ENCODE data around the gene SLC1A4. TPM values are rescaled to one million over a fixed set of nuclear protein-coding genes. Genes with fewer than 3 reads are reported as not detected.

Gene SLC1A4
- total RNA-seq, result 10 to 100 TPM in 1 of 4 donors, 1 to 10 TPM in 3; 5.9 to 18.7 (median 9.1) TPM

DNA sequence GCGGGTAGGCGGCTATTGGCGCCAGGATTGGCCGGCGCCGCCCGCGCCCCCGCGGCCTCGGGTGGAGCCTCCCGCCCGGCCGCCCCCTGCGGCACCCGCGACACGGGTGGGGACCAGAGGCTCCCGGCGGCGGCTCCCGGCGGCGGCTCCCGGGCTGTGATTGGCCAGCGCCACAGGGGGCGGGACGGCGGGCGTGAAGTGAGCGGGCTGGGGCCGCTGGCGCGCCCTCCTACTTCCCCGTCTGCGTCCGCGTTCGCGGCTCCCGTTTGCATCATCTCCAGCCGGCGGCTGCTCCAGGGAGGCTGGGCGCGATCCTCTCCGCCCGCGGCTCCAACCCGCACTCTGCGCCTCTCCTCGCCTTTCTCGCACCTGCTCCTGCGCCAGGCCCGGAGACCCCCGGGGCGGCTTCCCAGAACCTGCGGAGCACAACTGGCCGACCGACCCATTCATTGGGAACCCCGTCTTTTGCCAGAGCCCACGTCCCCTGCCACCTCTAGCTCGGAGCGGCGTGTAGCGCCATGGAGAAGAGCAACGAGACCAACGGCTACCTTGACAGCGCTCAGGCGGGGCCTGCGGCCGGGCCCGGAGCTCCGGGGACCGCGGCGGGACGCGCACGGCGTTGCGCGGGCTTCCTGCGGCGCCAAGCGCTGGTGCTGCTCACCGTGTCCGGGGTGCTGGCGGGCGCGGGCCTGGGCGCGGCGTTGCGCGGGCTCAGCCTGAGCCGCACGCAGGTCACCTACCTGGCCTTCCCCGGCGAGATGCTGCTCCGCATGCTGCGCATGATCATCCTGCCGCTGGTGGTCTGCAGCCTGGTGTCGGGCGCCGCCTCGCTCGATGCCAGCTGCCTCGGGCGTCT lies at the start of gene SLC1A4:
TSS of gene SLC1A4 (plus strand) at position 274 of the 856 bp plus-strand sequence. CDS start at position 519, 245 bp downstream.
- H3K27me3 ChIP-seq, result no peaks in the 10 kb centered on the region
- peak within 1 kb of the TSS; percentile 94 to 98 (median 96) for H3K27ac ChIP-seq
- peak; percentile 93 for DNase-seq
- H3K9me3 ChIP-seq, result no peaks in the 10 kb centered on the region
- in situ Hi-C loops (cut with MboI; ENCODE audit: low pct_ligation_motif_present in 1 of 4, low pct_unique_long_range_greater_than_20kb in 1 of 4, low sequenced_read_pairs in 3 of 4), result no loop called here
- intact Hi-C loops (cut with DNase I; ENCODE audit: low total_unique reads), result loop anchor here (5.0 kb wide), 1 partner anchor 337 kb away; the partner anchor contains the start of gene SERTAD2
- TF ChIP-seq, protein P1, sequence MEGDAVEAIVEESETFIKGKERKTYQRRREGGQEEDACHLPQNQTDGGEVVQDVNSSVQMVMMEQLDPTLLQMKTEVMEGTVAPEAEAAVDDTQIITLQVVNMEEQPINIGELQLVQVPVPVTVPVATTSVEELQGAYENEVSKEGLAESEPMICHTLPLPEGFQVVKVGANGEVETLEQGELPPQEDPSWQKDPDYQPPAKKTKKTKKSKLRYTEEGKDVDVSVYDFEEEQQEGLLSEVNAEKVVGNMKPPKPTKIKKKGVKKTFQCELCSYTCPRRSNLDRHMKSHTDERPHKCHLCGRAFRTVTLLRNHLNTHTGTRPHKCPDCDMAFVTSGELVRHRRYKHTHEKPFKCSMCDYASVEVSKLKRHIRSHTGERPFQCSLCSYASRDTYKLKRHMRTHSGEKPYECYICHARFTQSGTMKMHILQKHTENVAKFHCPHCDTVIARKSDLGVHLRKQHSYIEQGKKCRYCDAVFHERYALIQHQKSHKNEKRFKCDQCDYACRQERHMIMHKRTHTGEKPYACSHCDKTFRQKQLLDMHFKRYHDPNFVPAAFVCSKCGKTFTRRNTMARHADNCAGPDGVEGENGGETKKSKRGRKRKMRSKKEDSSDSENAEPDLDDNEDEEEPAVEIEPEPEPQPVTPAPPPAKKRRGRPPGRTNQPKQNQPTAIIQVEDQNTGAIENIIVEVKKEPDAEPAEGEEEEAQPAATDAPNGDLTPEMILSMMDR (IDR thresholded peaks at IDR 0.05), result no peak
- TF ChIP-seq POLR2AphosphoS5 (IDR thresholded peaks at IDR 0.05) (peak; percentile 79 to 87 (median 86)), EP300 (IDR thresholded peaks at IDR 0.05; ENCODE audit: low read depth) (no peak), POLR2A (IDR thresholded peaks at IDR 0.05) (peak; percentile 56)
- H3K4me3 ChIP-seq, result peak within 1 kb of the TSS; percentile 77 to 88 (median 82)
- no peaks in the 10 kb centered on the region for H3K36me3 ChIP-seq
- WGBS, 2 donors (ENCODE audit: low coverage in 1 of 2), result 0% methylated on average over 67 of the region's 109 CpGs; no CpG with 5 or more reads in 1 of the 2 donors
- peaks cover 6 to 34% (median 24%) of the 10 kb centered on the region in 4 donors for H3K4me1 ChIP-seq

DNA sequence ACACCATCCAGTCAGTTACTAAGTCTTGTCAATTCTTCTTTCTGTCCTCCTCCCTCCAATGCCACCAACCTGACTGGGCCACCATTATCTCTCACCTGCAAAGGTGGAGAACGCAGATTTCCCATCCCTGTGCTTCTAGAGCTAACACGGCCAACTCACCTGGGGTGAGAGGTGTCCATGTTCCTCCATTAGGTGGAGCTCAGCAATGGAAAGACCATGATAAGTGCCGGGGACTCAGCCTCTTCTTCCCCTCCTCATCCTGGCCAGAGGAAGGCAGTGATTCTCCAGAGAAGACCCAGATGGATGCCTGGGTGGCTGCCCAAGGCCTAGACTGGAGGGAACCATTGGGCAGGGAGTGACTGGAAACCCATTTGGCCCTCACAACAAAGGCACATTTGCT lies 48.1 kb upstream of the SLC1A4 start:
- H3K9me3 ChIP-seq, result no peaks in the 10 kb centered on the region
- in situ Hi-C loops (cut with MboI; ENCODE audit: low pct_ligation_motif_present in 1 of 4, low pct_unique_long_range_greater_than_20kb in 1 of 4, low sequenced_read_pairs in 3 of 4) (no loop called here), intact Hi-C loops (cut with DNase I; ENCODE audit: low total_unique reads) (no loop called here)
- no peak overlapping the region for H3K4me3 ChIP-seq
- no peak for DNase-seq
- peaks cover 0 to 4% (median 1%) of the 10 kb centered on the region in 4 donors for H3K4me1 ChIP-seq
- TF ChIP-seq, protein P1 (IDR thresholded peaks at IDR 0.05), result no peak
- TF ChIP-seq POLR2AphosphoS5 (IDR thresholded peaks at IDR 0.05) (no peak), EP300 (IDR thresholded peaks at IDR 0.05; ENCODE audit: low read depth) (no peak), POLR2A (IDR thresholded peaks at IDR 0.05) (no peak)
- no peak overlapping the region for H3K27ac ChIP-seq
- H3K36me3 ChIP-seq, result no peaks in the 10 kb centered on the region
- 88% methylated on average over 3 of the region's 3 CpGs; no CpG with 5 or more reads in 1 of the 2 donors for WGBS, 2 donors (ENCODE audit: low coverage in 1 of 2)
- H3K27me3 ChIP-seq, result no peaks in the 10 kb centered on the region

DNA sequence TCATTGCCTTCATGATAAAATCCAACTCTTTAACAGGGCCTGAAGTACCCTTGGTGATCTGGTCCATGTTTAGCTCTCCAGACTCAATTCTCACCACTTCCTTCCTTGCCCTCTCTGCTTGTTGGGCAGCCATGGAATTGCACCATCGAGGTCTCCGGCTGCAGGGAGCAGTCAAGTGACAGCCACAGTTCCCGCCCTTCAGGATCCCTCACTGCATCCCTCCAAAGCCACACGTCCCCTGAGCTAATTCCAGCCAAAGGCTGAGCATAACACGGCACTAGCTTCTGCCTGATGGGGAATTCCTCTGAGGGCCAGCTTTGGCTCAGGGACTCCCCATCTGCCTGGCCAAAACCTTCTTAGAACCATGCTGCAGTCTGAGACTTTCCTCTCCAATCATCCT lies 47.4 kb upstream of the SLC1A4 start:
- intact Hi-C loops (cut with DNase I; ENCODE audit: low total_unique reads), result no loop called here
- no peak for TF ChIP-seq POLR2A (IDR thresholded peaks at IDR 0.05)
- TF ChIP-seq, protein P1 (IDR thresholded peaks at IDR 0.05), result no peak
- no peak for TF ChIP-seq EP300 (IDR thresholded peaks at IDR 0.05; ENCODE audit: low read depth)
- TF ChIP-seq POLR2AphosphoS5 (IDR thresholded peaks at IDR 0.05), result no peak
- no peak overlapping the region for H3K4me3 ChIP-seq
- no peak for DNase-seq
- peaks cover 0 to 4% (median 1%) of the 10 kb centered on the region in 4 donors for H3K4me1 ChIP-seq
- no peaks in the 10 kb centered on the region for H3K36me3 ChIP-seq
- no peaks in the 10 kb centered on the region for H3K9me3 ChIP-seq
- no peaks in the 10 kb centered on the region for H3K27me3 ChIP-seq
- in situ Hi-C loops (cut with MboI; ENCODE audit: low pct_ligation_motif_present in 1 of 4, low pct_unique_long_range_greater_than_20kb in 1 of 4, low sequenced_read_pairs in 3 of 4), result no loop called here
- 70% methylated on average over 5 of the region's 5 CpGs; no CpG with 5 or more reads in 1 of the 2 donors for WGBS, 2 donors (ENCODE audit: low coverage in 1 of 2)
- no peak overlapping the region for H3K27ac ChIP-seq

DNA sequence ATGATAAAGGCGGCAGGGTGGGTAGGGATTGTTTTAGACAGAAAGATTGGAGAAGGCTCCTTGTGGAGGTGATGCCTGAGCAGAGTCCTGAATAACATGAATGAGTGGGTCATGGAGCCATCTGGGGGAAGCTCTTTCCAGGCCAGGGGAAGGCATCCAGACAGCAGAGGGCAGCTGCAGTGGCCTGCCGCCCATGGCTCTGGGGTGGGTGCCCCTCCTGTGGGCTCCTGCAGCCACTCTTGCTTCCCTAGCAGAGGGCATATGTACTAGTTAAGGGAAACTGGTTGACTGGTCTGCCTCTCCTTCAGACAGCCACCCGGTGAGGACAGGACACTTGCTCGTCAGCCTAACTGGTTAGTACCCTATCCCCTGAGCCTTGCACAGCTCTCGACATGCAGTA lies 46.5 kb upstream of the SLC1A4 start:
- TF ChIP-seq POLR2AphosphoS5 (IDR thresholded peaks at IDR 0.05), result no peak
- TF ChIP-seq, protein P1 (IDR thresholded peaks at IDR 0.05), result no peak
- TF ChIP-seq EP300 (IDR thresholded peaks at IDR 0.05; ENCODE audit: low read depth), result no peak
- TF ChIP-seq POLR2A (IDR thresholded peaks at IDR 0.05), result no peak
- Histone ChIP-seq H3K9me3 (no peaks in the 10 kb centered on the region), H3K27me3 (no peaks in the 10 kb centered on the region), H3K36me3 (no peaks in the 10 kb centered on the region), H3K4me3 (no peak overlapping the region), H3K27ac (no peak overlapping the region), H3K4me1 (peaks cover 0 to 7% (median 1%) of the 10 kb centered on the region in 4 donors)
- intact Hi-C loops (cut with DNase I; ENCODE audit: low total_unique reads) (no loop called here), in situ Hi-C loops (cut with MboI; ENCODE audit: low pct_ligation_motif_present in 1 of 4, low pct_unique_long_range_greater_than_20kb in 1 of 4, low sequenced_read_pairs in 3 of 4) (no loop called here)
- no peak for DNase-seq
- WGBS, 2 donors (ENCODE audit: low coverage in 1 of 2), result 94 to 100% methylated on average over 1 to 5 of the region's 5 CpGs

Measured in transverse colon (tissue), 4 donors.